OCI-LY7 (cell line): ENCODE measurements around the gene ISLR2.

ENCODE experiments used
- CTCF ChIP-seq: fragments of 200-600 bp; sonication (generic); conservative IDR thresholded peaks from 2 replicates; pipeline ENCODE4 v1.5.1; 2014; ENCODE audit warnings: mild to moderate bottlenecking, antibody characterized with exemption, low read length, moderate library complexity, mixed read lengths
- EZH2phosphoT487 ChIP-seq: fragments of 200-600 bp; sonication (generic); IDR thresholded peaks from 2 replicates; pipeline ENCODE4 v1.6.1; 2018; ENCODE audit warnings: low read depth, borderline replicate concordance, mild to moderate bottlenecking, mixed run types, antibody characterized with exemption, low read length, moderate library complexity, mixed read lengths

- no peak for TF ChIP-seq CTCF
- TF ChIP-seq EZH2phosphoT487, result no peak
Observed at GRCh38 chr15:74182131-74182530, 51.7 kb downstream of the ISLR2 start.
